Measurements from ENCODE around the gene TMTC2. TPM values are rescaled to one million over a fixed set of nuclear protein-coding genes. Genes with fewer than 3 reads are reported as not detected.

TMTC2 gene
- total RNA-seq, 2 donors from 2014 or later, result 5.0 to 6.7 TPM

DNA sequence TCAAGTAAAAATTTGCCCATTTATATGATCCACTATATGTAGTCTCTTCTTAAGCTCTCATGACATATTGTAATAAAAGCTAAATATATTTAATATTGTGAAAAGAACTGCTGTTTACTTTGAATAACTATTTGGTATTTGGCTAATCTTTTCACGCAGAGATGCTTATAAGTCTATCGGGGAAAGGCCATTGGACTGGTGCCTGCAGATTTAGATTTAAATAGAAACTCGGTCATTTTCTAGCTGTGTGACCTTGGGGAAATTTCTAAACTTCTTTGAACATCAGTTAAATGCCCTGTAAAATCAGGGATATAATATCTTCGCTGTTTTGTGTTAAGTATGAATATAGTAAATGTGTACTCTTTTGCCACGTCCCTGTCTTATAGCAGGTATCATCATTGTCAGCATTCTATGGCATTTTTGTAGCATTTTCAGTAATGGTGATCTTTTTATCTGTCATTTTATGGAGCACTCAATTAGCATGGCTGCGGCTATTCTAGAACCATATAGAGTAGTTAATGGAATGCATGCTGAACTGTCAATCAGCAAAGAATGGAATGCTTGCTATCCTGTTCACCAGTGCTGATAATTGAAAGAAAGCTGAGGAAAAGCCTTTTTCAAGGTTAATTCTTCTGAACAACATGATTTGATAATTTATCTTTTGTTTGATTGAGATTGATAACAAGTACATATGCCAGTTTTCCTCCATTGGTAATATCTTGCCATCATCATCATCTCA is 181.2 kb downstream of the TMTC2 start:
- ATAC-seq, result no peak
- no peak overlapping the region for H3K27ac Mint-ChIP-seq
- peaks cover 0 to 4% of the 10 kb centered on the region in 2 donors for H3K9me3 Mint-ChIP-seq
- no peak for DNase-seq (ENCODE audit: low spot score in 2 of 2)
- H3K36me3 Mint-ChIP-seq, result no peaks in the 10 kb centered on the region

GRCh38 chr12:82870771-82871377 is 184.2 kb downstream of the TMTC2 start:
- DNase-seq (ENCODE audit: low spot score in 2 of 2), result no peak
- Mint-ChIP-seq H3K36me3 (no peaks in the 10 kb centered on the region), H3K9me3 (no peaks in the 10 kb centered on the region), H3K27ac (no peak overlapping the region)
- no peak for ATAC-seq

DNA sequence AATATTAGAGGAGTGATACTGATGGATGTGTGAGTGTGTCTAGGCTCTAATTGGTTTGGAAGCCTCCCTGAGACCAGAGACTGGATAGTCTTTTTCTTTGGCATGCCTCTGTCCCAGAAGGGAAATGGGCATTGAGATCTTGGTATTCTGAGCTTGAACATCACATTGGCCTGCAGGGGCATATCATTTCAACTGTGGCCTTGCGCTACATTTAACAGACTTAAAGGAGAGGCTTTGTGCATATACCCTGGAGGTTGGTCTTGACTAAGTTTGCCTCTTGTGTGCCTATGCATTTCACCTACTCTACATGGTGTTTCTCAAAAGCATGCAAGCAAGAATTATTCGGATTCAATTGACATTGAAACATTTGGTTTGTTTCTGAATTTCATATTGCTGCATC is 185.4 kb downstream of the TMTC2 start:
- no peak overlapping the region for H3K27ac Mint-ChIP-seq
- ATAC-seq, result no peak
- no peaks in the 10 kb centered on the region for H3K9me3 Mint-ChIP-seq
- no peak for DNase-seq (ENCODE audit: low spot score in 2 of 2)
- H3K36me3 Mint-ChIP-seq, result no peaks in the 10 kb centered on the region

DNA sequence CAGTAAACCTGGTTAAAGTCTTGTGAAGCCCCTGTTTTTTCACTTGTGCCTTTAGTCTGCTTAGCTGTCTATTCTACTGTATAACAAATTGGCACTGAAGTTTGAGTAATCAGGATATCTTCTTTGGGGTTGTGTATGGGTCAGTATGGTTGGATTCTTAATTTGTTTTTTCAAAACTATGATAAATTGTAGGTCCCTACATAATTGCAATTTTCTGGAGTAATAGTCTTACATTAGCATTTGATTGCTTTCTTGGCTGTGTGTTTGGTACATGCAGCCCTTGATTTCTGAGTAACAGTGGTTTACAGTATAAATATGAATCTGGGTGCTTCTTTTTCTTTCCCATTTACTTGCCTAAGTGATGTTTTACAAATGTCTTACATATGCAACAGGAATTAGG is 186.6 kb downstream of the TMTC2 start:
- ATAC-seq (no peak), DNase-seq (ENCODE audit: low spot score in 2 of 2) (no peak)
- Mint-ChIP-seq H3K9me3 (no peaks in the 10 kb centered on the region), H3K27ac (no peak overlapping the region), H3K36me3 (no peaks in the 10 kb centered on the region)

DNA sequence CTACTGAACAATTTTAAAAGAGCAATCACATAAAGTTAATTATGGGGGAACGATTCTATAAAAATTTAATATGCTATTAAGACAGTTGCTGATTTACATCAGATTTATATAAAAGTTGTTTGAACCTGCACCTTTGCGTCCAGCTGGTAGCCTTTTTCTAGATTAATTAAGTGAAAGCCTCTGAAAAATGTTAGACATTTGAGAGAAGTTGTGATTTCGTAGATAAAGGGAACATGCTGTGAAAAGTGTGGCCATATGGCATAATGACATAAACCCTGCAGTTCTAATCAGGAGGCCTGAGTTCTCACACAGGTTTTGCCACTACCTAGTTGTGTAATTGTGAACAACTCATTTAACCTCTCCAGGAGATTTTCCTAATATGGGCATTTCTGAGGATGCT is 187.2 kb downstream of the TMTC2 start:
- Mint-ChIP-seq H3K9me3 (no peaks in the 10 kb centered on the region), H3K27ac (no peak overlapping the region), H3K36me3 (no peaks in the 10 kb centered on the region)
- no peak for DNase-seq (ENCODE audit: low spot score in 2 of 2)
- no peak for ATAC-seq

GRCh38 chr12:82874945-82875344 is 188.2 kb downstream of the TMTC2 start:
- DNase-seq (ENCODE audit: low spot score in 2 of 2) (no peak), ATAC-seq (peak in 1 of 2 donors; percentile 89)
- Mint-ChIP-seq H3K36me3 (no peaks in the 10 kb centered on the region), H3K9me3 (no peaks in the 10 kb centered on the region), H3K27ac (no peak overlapping the region)

DNA sequence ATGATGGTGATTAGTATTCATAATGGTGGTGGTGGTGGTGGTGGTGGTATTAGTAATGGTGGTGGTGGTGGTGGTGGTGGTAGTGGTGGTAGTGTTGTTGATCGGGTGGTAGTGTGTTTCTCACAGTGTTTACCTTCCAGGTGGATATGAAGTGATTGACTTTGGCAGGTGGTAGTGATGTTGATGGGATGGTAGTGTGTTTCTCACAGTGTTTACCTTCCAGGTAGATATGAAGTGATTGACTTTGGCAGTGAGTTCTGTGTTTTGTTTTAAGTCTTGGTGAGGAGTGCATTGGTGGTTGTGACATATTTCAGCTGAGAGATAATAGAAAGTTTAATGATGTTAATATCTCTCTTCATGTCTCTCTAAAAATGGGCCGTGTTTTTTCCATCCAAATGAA is 189.4 kb downstream of the TMTC2 start:
- ATAC-seq (no peak), DNase-seq (ENCODE audit: low spot score in 2 of 2) (no peak)
- Mint-ChIP-seq H3K9me3 (no peaks in the 10 kb centered on the region), H3K27ac (no peak overlapping the region), H3K36me3 (no peaks in the 10 kb centered on the region)

GRCh38 chr12:82877963-82878362 is 191.3 kb downstream of the TMTC2 start:
- Mint-ChIP-seq H3K27ac (no peak overlapping the region), H3K9me3 (no peaks in the 10 kb centered on the region), H3K36me3 (no peaks in the 10 kb centered on the region)
- DNase-seq (ENCODE audit: low spot score in 2 of 2) (no peak), ATAC-seq (no peak)

DNA sequence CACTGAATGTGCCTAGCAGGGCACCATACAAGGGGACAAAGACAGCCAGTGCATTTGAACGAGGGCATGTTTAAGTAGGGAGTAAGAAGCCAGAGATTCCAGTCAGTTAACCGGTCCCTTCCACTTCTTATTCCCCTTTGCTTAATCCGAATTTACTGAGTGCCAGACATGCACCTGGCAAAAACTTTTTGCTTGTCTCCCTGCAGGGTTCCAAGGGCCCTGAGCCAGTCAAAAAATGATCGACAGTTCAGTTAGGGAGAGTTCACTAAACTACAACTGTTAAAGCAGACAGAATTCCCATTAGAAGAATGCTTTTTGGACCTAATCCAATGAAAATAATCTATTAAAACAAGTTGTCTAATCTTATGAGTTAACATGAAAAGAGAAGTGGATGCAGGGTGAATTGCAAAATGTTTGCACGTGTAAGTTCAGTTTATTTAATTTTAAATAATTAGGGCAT is 193.8 kb downstream of the TMTC2 start:
- H3K9me3 Mint-ChIP-seq, result no peaks in the 10 kb centered on the region
- no peaks in the 10 kb centered on the region for H3K36me3 Mint-ChIP-seq
- no peak overlapping the region for H3K27ac Mint-ChIP-seq
- ATAC-seq (no peak), DNase-seq (ENCODE audit: low spot score in 2 of 2) (no peak)

DNA sequence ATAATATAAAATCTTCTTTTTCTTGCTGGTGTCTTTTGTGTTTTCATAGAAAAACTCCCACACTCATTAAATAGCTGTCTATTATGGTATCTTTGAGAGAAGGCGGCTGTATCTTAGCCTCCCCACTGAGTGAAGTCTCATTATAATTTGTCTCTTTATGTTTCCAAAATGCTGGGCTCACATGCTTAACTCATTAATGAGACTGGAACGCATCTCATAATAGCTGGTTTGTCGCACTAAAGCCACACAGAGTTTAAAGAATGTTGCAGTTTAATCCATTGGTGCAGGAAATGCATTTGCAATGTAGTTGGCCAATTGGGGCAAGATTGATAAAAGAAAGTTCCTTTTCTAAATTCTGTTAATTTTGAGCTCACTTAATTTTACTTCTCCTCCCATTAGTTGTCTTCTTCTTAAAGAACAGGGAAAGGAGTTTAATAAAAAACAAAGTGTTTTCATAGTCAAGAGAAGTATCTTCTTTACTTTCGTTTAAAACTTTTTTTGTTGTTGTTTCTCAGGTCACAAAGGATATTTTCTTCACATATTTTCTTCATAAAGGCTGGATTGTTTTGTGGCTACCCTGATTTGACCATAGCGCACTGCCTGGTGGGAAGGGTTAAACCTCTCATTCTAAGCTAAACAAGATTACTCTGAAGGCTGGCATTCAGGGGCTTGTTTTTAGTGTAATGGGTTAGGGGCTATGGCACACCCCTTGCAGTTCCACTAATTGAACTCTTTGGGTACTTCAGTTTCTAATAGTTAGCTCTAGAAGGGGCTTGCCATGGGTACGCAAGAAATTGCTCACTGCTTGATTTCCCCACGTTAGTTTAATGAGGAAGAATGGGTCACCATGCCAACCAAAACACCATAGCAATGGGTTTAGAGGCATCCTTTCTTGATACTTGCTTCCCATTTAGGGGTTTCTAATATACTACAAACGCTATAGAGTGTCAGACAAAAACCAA is 197.0 kb downstream of the TMTC2 start:
- Mint-ChIP-seq H3K27ac (no peak overlapping the region), H3K9me3 (no peaks in the 10 kb centered on the region), H3K36me3 (no peaks in the 10 kb centered on the region)
- ATAC-seq (no peak), DNase-seq (ENCODE audit: low spot score in 2 of 2) (no peak)

GRCh38 chr12:82886671-82887340 is 200.1 kb downstream of the TMTC2 start:
- H3K27ac Mint-ChIP-seq, result no peak overlapping the region
- no peaks in the 10 kb centered on the region for H3K36me3 Mint-ChIP-seq
- H3K9me3 Mint-ChIP-seq, result no peaks in the 10 kb centered on the region
- ATAC-seq, result no peak
- no peak for DNase-seq (ENCODE audit: low spot score in 2 of 2)

DNA sequence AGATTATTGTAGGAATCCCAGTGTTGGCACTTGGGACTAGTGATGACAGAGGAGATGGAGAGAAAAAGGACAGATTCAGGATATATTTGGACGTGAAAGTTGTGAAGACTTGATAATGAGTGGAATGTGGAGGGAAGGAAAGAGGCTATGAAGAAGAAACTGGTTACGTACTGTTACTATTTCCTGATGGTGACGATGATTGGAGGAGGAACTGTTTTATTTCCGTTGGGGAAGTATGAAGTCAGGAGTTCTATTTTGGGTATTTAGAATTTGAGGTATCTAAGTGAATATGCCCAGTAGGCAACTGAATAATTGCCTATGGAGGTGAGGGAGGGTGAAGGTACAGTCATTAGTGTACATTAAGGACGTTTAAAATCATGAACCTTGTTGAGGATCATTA is 207.2 kb downstream of the TMTC2 start:
- Mint-ChIP-seq H3K36me3 (no peaks in the 10 kb centered on the region), H3K9me3 (no peaks in the 10 kb centered on the region), H3K27ac (no peak overlapping the region)
- no peak for ATAC-seq
- no peak for DNase-seq (ENCODE audit: low spot score in 2 of 2)

DNA sequence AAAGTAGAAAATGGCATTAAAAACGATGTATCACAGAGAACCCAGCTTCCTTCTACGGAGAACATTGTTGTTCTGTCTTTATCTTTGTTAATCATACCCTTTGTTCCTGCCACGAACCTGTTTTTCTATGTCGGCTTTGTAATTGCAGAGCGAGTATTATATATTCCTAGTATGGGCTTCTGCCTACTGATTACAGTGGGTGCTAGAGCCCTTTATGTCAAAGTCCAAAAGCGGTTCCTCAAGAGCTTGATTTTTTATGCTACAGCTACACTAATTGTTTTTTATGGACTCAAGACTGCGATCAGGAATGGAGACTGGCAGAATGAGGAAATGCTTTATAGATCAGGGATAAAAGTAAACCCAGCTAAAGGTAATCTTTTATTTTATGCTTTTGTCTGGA is 209.6 kb downstream of the TMTC2 start:
- no peak for ATAC-seq

DNA sequence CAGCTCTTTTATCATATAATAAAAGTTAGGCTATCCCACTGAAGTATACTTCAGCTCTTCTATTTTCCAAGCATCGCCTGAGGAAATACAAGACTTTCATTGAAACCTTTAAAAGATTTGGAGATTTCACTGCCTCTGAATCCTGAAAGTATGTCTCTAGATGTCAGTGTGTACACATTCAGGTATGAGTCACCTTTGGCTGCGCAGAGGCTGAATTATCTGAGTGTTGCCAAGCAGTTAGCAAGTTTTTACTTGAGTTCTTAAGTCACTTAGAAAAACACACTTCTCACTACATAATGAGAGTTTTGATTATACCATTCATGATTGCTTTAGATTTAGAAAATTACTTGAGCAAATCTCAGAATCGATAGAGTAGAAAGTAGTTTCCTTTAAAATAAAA is 210.3 kb downstream of the TMTC2 start:
- Mint-ChIP-seq H3K36me3 (no peaks in the 10 kb centered on the region), H3K9me3 (no peaks in the 10 kb centered on the region), H3K27ac (no peak overlapping the region)
- DNase-seq (ENCODE audit: low spot score in 2 of 2) (no peak), ATAC-seq (no peak)

More for the DNA sequence above, 209.6 kb downstream of the TMTC2 start:
- H3K27ac Mint-ChIP-seq, result no peak overlapping the region
- no peaks in the 10 kb centered on the region for H3K36me3 Mint-ChIP-seq
- no peaks in the 10 kb centered on the region for H3K9me3 Mint-ChIP-seq
- DNase-seq (ENCODE audit: low spot score in 2 of 2), result no peak

DNA sequence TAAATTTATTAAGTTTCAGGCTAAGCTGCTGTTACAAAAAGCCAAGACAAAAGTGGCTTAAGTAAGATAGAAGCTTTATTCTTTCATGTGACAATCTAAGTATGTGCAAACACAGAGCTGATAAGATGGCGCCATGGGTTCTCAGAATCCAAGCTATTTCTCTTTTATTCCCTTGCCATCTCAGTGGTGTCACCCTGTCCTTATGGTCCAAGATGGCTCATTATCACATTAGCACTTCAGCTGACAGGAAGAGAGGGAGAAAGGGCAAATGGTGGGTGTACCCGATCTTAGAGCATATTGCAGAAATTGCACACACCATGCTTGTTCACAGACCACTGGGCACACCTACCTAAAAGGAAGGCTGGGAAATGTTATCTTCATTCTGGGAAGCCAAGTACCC is 211.7 kb downstream of the TMTC2 start:
- ATAC-seq (no peak), DNase-seq (ENCODE audit: low spot score in 2 of 2) (no peak)
- Mint-ChIP-seq H3K9me3 (no peaks in the 10 kb centered on the region), H3K27ac (no peak overlapping the region), H3K36me3 (no peaks in the 10 kb centered on the region)

- DNase-seq (ENCODE audit: low spot score in 2 of 2) (no peak), ATAC-seq (no peak)
- Mint-ChIP-seq H3K9me3 (no peaks in the 10 kb centered on the region), H3K36me3 (no peaks in the 10 kb centered on the region), H3K27ac (no peak overlapping the region)
Observed at GRCh38 chr12:82904219-82904790, 217.6 kb downstream of the TMTC2 start.

Data from activated naive CD4-positive, alpha-beta T cell treated with anti-CD3 and anti-CD28 coated beads, Interleukin-2, amount 50 U/mL, for 72 hours (primary cell).